Measurements from ENCODE around the gene RSRC1. TPM values are rescaled to one million over a fixed set of nuclear protein-coding genes. Genes with fewer than 3 reads are reported as not detected.
A peak's percentile ranks its signal among the peaks of the same experiment; 100 is the strongest.

The RSRC1 gene
- total and polyA plus RNA-seq, 11 donors = 9.5 to 24.9 (median 21.3) TPM

DNA sequence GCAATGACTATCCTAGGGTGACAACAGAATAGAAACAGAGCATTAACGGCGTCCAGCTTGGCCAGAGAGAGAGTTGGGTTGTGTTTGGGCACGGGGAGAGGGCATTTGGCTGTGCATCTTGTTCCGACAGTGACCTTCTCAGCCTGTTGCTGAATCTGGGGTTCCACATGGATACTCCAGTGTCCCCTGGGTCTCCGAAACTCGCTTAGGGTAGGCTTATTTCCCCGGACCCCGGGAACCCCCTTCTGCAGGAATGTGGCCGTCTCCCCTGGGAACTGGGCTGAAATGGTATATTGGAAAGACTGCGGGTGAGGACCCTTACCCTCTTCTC lies 11.6 kb upstream of the RSRC1 start:
- ATAC-seq (no peak), DNase-seq (no peak)
- Histone ChIP-seq H3K4me1 (peaks cover 0 to 28% (median 11%) of the 10 kb centered on the region in 12 donors), H3K27me3 (peaks cover 79 to 100% (median 100%) of the 10 kb centered on the region in 9 donors), H3K27ac (no peak overlapping the region), H3K9me3 (peaks cover 0 to 6% (median 0%) of the 10 kb centered on the region in 12 donors), H3K36me3 (no peaks in the 10 kb centered on the region), H3K4me3 (peak overlapping the region in 11 of 12 donors; percentile 24 to 59 (median 43))
- 3 to 16% (median 6%) methylated on average over 6 to 10 of the region's 10 CpGs for WGBS, 4 donors
- TF ChIP-seq POLR2A (IDR thresholded peaks at IDR 0.05) = no peak
- TF ChIP-seq, protein P1, sequence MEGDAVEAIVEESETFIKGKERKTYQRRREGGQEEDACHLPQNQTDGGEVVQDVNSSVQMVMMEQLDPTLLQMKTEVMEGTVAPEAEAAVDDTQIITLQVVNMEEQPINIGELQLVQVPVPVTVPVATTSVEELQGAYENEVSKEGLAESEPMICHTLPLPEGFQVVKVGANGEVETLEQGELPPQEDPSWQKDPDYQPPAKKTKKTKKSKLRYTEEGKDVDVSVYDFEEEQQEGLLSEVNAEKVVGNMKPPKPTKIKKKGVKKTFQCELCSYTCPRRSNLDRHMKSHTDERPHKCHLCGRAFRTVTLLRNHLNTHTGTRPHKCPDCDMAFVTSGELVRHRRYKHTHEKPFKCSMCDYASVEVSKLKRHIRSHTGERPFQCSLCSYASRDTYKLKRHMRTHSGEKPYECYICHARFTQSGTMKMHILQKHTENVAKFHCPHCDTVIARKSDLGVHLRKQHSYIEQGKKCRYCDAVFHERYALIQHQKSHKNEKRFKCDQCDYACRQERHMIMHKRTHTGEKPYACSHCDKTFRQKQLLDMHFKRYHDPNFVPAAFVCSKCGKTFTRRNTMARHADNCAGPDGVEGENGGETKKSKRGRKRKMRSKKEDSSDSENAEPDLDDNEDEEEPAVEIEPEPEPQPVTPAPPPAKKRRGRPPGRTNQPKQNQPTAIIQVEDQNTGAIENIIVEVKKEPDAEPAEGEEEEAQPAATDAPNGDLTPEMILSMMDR (IDR thresholded peaks at IDR 0.05) = no peak
- intact Hi-C loops (cut with DNase I) = loop anchor here in 4 of 10 donors (10.0 kb wide), 1 partner anchor 337 kb away; no protein-coding TSS in a partner anchor

GRCh38 chr3:158098834-158099424 lies 11.0 kb upstream of the RSRC1 start:
- intact Hi-C loops (cut with DNase I) = loop anchor here in 4 of 10 donors (10.0 kb wide), 1 partner anchor 336 kb away; no protein-coding TSS in a partner anchor
- peaks cover 0 to 35% (median 16%) of the 10 kb centered on the region in 12 donors for H3K4me1 ChIP-seq
- no peak for DNase-seq
- H3K9me3 ChIP-seq = peaks cover 0 to 6% (median 0%) of the 10 kb centered on the region in 12 donors
- no peak for ATAC-seq
- H3K4me3 ChIP-seq = peak overlapping the region in 1 of 12 donors; percentile 25
- peaks cover 85 to 100% (median 100%) of the 10 kb centered on the region in 9 donors for H3K27me3 ChIP-seq
- TF ChIP-seq POLR2A (IDR thresholded peaks at IDR 0.05) = no peak
- TF ChIP-seq, protein P1 (IDR thresholded peaks at IDR 0.05) = no peak
- WGBS, 4 donors = 7 to 16% (median 11%) methylated on average over 5 of the region's 5 CpGs
- no peak overlapping the region for H3K27ac ChIP-seq
- no peaks in the 10 kb centered on the region for H3K36me3 ChIP-seq

DNA sequence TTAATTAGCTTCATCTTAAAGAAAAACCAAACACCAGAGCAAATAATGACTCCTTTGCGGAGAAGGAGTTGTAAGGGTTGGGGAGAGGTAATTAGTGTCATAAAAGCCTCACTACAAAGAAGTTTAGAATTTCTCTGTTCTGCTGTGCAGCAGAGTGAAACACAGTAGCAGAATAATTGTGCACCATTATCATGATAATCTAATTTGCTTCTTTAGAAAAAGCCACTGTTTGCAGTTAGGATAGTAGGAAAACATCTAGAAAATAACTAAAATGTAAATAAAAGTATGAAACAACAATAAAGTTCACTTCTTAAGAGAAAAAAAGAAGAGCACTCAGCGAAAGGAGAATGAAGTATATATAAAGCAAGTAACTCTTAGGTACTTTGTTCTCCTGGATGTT lies 9.2 kb upstream of the RSRC1 start:
- intact Hi-C loops (cut with DNase I) = loop anchor here in 1 of 10 donors (10.0 kb wide), 1 partner anchor 334 kb away; no protein-coding TSS in a partner anchor
- Histone ChIP-seq H3K36me3 (no peaks in the 10 kb centered on the region), H3K9me3 (no peaks in the 10 kb centered on the region), H3K27ac (no peak overlapping the region), H3K4me3 (no peak overlapping the region), H3K4me1 (peaks cover 0 to 42% (median 20%) of the 10 kb centered on the region in 12 donors), H3K27me3 (peaks cover 76 to 100% (median 99%) of the 10 kb centered on the region in 9 donors)
- no peak for DNase-seq
- TF ChIP-seq POLR2A (IDR thresholded peaks at IDR 0.05) = no peak
- TF ChIP-seq, protein P1 (IDR thresholded peaks at IDR 0.05) = no peak
- ATAC-seq = no peak
- 18 to 28% (median 22%) methylated on average over 2 of the region's 2 CpGs for WGBS, 4 donors

DNA sequence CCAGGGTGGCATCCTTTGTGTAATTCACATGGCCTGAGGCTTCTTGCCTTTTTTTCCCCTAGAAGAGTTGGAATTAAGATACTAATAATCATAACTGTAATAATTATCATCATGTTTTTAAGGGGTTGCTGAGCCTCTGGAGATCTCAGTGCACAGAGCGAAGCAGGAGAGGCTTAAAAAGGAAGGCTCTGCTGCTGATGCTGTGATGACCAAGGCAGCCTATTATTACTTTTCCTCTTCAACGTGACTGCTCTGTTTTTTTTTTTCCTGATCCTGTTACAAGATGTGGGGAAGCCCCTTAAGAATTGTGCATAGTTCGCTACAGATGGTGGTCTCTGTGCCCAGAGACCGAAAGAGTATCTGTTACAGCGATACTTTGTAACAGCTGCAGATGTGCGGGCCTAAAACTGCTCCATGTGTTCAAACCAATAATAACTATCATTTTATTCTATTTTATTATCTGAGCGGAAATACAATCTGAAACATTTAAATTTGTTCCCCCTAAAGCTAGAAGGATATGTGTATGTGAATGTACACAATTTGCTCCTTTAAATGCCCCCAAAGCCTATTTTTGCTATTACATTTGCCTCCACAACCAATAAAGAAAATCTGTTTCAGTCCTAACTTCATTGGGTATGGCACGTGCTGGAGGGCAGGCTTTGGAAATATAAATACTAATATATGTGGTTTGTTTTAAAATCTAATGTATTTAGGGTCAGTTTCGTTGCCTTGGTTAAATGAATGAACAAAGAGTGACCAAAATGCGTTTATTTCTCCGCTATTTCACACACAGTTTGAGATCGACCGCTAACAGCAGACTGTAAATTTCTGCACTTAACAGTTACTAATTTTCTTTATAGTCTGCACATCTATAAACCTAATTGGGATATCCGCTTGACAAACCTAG lies 8.3 kb upstream of the RSRC1 start:
- ATAC-seq (no peak), DNase-seq (no peak)
- H3K9me3 ChIP-seq = no peaks in the 10 kb centered on the region
- H3K27ac ChIP-seq = no peak overlapping the region
- TF ChIP-seq, protein P1 (IDR thresholded peaks at IDR 0.05) = no peak
- no peak for TF ChIP-seq POLR2A (IDR thresholded peaks at IDR 0.05)
- H3K4me1 ChIP-seq = peaks cover 0 to 51% (median 22%) of the 10 kb centered on the region in 12 donors
- peaks cover 69 to 100% (median 94%) of the 10 kb centered on the region in 9 donors for H3K27me3 ChIP-seq
- intact Hi-C loops (cut with DNase I) = loop anchor here in 1 of 10 donors (10.0 kb wide), 1 partner anchor 333 kb away; no protein-coding TSS in a partner anchor
- no peaks in the 10 kb centered on the region for H3K36me3 ChIP-seq
- WGBS, 4 donors = 26 to 35% (median 33%) methylated on average over 14 of the region's 14 CpGs
- H3K4me3 ChIP-seq = no peak overlapping the region
